Stomach smooth muscle (tissue), 2 donors: ENCODE results near the gene SH3PXD2B.
"Not testable (repeated sequence)": the region's sequence is repeated elsewhere in the genome, so short reads cannot be mapped to it uniquely, and the experiment has no call there.

Experiments
- H3K27ac ChIP-seq: one replicate; pipeline ENCODE4 v1.7.0; 2013; ENCODE audit warnings: mild to moderate bottlenecking, low read length, inconsistent platforms
- H3K27me3 ChIP-seq, 2 donors: one replicate each; pipeline ENCODE4 v1.7.0; 2013; ENCODE audit warnings: low read length in 2 of 2; ENCODE audit not compliant: insufficient read depth in 2 of 2, control insufficient read depth in 1 of 2
- H3K36me3 ChIP-seq, 2 donors: one replicate each; pipeline ENCODE4 v1.7.0; 2013; ENCODE audit warnings: low read length in 2 of 2; ENCODE audit not compliant: control insufficient read depth in 2 of 2, insufficient read depth in 2 of 2
- H3K4me1 ChIP-seq: one replicate; pipeline ENCODE4 v1.7.0; 2013; ENCODE audit warnings: low read length; ENCODE audit not compliant: control insufficient read depth, insufficient read depth
- H3K4me3 ChIP-seq, 2 donors: one replicate each; pipeline ENCODE4 v1.7.0; 2013; ENCODE audit warnings: low read length in 2 of 2
- H3K9ac ChIP-seq, 2 donors: one replicate each; pipeline ENCODE4 v1.7.0; 2013; ENCODE audit warnings: low read length in 2 of 2, mild to moderate bottlenecking in 1 of 2
- H3K9me3 ChIP-seq, 2 donors: one replicate each; pipeline ENCODE4 v1.7.0; 2013; ENCODE audit warnings: low read length in 2 of 2; ENCODE audit not compliant: control insufficient read depth in 2 of 2
- donor health status: healthy.
- donor health status: Pancreatic carcinoma.

SH3PXD2B gene

DNA sequence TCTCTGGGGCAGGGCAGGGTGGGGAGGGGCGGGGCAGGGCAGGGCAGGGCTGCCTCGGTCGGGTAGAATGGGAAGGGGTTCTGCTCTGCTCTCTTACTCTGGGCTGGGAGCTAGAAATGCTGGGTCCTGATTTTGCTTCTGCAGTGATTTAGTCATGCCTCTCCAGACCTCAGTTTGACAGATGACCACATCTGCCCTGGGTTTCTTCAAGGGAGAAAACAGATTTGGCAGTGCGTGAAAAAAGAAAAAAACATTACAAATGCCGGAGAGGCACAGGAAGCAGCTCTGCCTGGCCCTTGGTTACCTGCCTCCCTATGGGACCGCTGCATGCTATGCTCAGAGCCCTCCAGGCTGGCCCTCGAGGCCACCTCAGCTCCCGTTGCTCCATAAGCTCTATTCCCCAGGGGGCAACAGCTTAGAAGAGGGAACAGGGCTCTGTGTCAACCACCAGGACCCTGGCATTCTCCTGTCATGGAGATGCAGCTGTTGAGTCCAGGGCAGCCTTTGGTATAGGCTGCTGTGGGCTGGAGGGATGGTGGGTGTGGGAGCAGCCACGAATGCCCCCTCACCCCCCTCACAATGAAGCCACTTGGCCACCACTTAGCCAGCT, 117.5 kb downstream of the SH3PXD2B start:
- no peaks in the 10 kb centered on the region for H3K27me3 ChIP-seq
- H3K36me3 ChIP-seq, result peaks cover 19 to 38% of the 10 kb centered on the region in 2 donors

DNA sequence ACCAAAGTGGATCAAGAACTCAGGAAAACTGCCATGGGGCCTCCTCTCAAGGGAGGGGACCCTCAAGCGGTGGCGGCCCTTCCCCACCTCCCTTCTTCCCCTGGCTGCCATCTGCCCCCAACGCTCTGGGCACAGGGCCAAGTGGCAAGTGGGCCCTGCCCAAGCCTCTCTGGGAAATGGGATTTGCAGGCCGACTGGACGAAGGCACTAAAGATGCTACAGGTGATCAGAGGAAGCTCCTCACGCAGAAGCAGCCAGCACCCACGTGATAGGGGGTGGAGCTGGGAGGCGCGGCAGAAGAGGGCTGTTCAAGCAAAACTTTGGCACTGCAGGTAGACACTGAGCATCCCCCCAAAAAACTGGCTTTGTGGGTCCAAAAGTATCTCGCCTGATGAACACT, 118.1 kb downstream of the SH3PXD2B start:
- no peak overlapping the region for H3K4me3 ChIP-seq
- H3K9ac ChIP-seq, result no peak overlapping the region
- peaks cover 19 to 36% of the 10 kb centered on the region in 2 donors for H3K36me3 ChIP-seq
- no peaks in the 10 kb centered on the region for H3K9me3 ChIP-seq
- H3K27ac ChIP-seq, result no peak overlapping the region
- peaks cover 2% of the 10 kb centered on the region for H3K4me1 ChIP-seq
- H3K27me3 ChIP-seq, result no peaks in the 10 kb centered on the region

More for the DNA sequence above, 117.5 kb downstream of the SH3PXD2B start:
- Histone ChIP-seq H3K9me3 (no peaks in the 10 kb centered on the region), H3K9ac (no peak overlapping the region), H3K27ac (no peak overlapping the region), H3K4me3 (no peak overlapping the region), H3K4me1 (peaks cover 2% of the 10 kb centered on the region)

DNA sequence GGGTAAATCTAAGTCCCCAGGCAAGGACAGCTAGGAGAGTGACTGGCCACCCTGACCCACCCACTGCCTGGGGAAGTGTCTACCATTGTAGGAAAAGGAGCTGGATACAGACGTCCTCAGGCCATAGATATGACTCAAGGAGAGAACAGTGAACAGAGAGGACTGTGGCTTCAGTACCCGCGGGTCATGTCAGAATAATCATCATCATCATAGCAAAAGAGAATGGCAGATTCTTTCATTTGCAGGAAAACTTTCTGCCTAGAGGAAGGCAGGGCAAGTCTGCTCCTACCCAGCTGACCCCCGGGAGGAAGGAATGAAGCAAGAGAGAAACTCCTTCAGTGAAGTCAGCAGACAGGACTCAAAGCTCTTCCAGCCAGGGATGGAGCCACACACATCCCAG, 118.6 kb downstream of the SH3PXD2B start:
- H3K27me3 ChIP-seq, result no peaks in the 10 kb centered on the region
- no peaks in the 10 kb centered on the region for H3K9me3 ChIP-seq
- no peak overlapping the region for H3K4me3 ChIP-seq
- no peak overlapping the region for H3K27ac ChIP-seq
- peaks cover 2% of the 10 kb centered on the region for H3K4me1 ChIP-seq
- peaks cover 19 to 30% of the 10 kb centered on the region in 2 donors for H3K36me3 ChIP-seq
- H3K9ac ChIP-seq, result no peak overlapping the region

DNA sequence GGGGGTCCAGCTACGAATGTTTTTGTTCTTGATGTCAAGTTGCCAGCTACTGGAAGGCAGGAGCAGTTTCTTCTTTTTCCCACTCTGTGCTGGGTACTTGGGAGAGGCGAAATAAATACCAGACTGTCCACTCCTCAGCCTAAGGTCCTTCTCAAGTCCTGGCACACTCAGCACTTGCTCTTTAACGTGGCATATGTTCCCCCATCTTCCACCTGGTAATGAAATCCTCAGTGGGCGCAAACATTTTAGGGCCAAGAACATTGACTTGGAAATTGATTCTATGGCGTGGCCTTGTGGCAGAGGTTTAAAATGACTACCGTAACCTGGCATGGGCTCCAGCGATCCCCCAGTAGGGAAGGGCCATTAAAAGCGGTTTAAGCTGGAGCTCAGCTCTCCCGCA, 119.7 kb downstream of the SH3PXD2B start:
- Histone ChIP-seq H3K27ac (no peak overlapping the region), H3K27me3 (no peaks in the 10 kb centered on the region), H3K4me1 (peaks cover 2% of the 10 kb centered on the region), H3K9ac (no peak overlapping the region), H3K36me3 (peaks cover 12 to 24% of the 10 kb centered on the region in 2 donors), H3K9me3 (no peaks in the 10 kb centered on the region), H3K4me3 (no peak overlapping the region)

DNA sequence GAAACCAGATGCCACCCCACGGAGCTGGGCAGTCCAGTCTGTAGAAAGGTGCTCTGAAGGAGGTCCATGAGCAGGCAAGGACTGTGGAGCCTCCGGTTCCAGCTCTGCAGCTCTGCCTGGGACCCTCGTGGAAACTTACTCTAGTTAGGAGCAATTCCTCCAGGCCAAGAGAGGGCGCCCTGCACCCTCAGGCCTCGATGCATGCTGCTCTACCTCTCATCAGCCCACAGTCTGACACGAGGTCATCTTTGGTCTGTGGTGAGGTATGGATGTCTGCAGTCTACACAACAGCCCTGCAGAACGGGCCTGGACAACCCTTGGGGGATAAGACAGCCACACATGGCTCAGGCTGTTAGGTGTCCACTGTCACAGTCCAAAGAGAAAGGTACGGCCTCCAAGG, 120.1 kb downstream of the SH3PXD2B start:
- H3K9ac ChIP-seq, result no peak overlapping the region
- H3K4me3 ChIP-seq, result no peak overlapping the region
- H3K27me3 ChIP-seq, result no peaks in the 10 kb centered on the region
- no peaks in the 10 kb centered on the region for H3K9me3 ChIP-seq
- H3K4me1 ChIP-seq, result peaks cover 2% of the 10 kb centered on the region
- peaks cover 12 to 21% of the 10 kb centered on the region in 2 donors for H3K36me3 ChIP-seq
- no peak overlapping the region for H3K27ac ChIP-seq

DNA sequence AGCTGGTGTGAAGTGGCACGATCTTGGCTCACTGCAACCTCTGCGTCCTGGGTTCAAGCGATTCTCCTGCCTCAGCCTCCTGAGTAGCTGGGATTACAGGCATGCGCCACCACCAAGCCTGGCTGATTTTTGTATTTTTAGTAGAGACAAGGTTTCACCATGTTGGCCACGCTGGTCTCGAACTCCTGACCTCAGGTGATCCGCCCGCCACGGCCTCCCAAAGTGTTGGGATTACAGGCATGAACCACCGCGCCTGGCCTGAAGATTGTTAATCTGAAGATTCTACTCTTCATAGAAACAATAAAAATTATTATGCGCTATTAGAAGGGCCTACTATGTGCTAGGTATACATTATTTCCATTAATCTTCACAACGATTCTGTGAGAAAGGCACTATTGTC, 127.4 kb downstream of the SH3PXD2B start:
- not testable (repeated sequence) for H3K36me3 ChIP-seq, H3K9ac ChIP-seq, H3K27ac ChIP-seq, H3K9me3 ChIP-seq, H3K4me3 ChIP-seq, H3K27me3 ChIP-seq, H3K4me1 ChIP-seq

DNA sequence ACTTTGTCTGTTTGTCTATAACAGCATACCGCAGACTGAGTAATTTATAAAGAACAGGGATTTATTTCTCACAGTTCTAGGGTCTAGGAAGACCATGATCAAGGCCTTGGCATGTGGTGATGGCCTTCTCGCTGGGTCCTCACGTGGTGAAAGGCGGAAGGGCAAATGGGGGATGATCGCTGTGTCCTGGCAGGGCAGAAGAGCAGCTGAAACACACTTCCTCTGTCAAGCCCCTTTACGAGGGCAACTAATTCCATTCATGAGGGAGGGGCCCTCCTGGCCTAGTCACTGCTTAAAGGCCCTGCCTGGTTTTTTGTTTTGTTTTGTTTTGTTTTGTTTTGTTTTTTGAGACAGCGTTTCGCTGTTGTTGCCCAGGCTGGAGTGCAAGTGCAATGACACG, 128.9 kb downstream of the SH3PXD2B start:
- Histone ChIP-seq H3K4me1 (no peaks in the 10 kb centered on the region), H3K9ac (no peak overlapping the region), H3K27ac (no peak overlapping the region), H3K36me3 (no peaks in the 10 kb centered on the region), H3K9me3 (no peaks in the 10 kb centered on the region), H3K27me3 (no peaks in the 10 kb centered on the region), H3K4me3 (no peak overlapping the region)

DNA sequence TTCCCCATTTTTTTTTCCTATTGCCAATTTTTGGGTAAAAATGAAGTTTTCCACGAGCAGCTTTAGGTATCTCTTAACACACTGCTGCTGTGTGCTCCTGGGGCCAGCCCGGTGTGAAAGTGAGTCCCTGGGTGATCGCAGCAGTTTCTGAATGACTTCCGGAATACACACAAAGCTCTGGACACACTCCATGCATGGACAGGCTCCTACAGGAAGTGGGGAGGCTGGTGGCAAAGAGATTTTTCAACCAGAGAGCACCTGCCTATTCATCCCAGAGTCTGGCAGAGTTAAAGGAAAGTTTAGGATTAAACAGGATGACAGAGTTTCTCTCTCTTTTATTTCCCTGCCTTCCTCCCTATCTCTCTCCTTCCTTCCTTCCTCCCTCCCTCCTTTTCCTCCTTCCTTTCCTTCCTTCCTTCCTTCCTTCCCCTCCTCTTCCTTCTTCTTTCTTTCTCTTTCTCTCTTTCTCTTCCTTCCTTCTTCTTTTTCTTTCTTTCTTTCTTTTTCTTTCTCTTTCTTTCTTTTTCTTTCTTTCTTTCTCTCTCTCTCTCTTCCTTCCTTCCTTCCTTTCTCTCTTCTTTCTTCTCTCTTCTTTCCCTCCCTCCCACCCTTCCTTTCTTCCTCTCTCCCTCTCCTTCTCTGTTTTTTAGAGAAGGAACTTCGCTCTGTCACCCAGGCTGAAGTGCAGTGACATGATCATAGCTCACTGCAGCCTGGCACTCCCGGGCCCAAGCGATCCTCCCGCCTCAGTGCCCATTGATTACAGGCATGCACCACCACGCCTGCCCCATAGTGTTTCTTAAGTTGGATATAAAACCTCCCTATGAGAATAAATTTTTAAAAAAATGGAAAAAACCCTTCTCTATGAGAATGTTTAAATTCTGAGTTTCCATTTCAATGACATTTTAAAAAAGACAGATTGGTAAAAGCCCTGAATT, 132.0 kb downstream of the SH3PXD2B start:
- Histone ChIP-seq H3K36me3 (no peaks in the 10 kb centered on the region), H3K4me3 (no peak overlapping the region), H3K27me3 (no peaks in the 10 kb centered on the region), H3K9me3 (no peaks in the 10 kb centered on the region), H3K4me1 (no peaks in the 10 kb centered on the region), H3K27ac (no peak overlapping the region), H3K9ac (no peak overlapping the region)

DNA sequence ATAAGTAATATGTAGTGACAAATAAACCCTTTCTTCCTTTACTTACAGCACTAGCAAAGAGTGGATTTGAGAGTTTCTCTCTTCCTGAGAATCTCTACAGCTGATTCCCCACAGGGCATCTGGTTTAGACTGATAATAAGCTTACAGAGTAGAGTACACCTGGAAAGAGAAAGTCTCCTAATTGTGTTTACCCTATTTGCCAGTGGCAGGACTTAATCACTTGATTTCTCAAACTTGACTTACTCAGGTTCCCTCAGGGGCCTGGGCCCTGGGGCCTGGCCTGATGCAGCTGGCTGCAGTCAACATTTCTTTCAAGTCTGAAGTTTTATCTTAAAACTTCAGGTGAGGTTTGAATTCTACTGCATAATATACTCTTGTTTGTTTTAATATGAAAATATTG, 132.7 kb downstream of the SH3PXD2B start:
- H3K4me1 ChIP-seq, result no peaks in the 10 kb centered on the region
- H3K27ac ChIP-seq, result no peak overlapping the region
- no peaks in the 10 kb centered on the region for H3K27me3 ChIP-seq
- H3K4me3 ChIP-seq, result no peak overlapping the region
- H3K9me3 ChIP-seq, result no peaks in the 10 kb centered on the region
- H3K36me3 ChIP-seq, result no peaks in the 10 kb centered on the region
- H3K9ac ChIP-seq, result no peak overlapping the region

DNA sequence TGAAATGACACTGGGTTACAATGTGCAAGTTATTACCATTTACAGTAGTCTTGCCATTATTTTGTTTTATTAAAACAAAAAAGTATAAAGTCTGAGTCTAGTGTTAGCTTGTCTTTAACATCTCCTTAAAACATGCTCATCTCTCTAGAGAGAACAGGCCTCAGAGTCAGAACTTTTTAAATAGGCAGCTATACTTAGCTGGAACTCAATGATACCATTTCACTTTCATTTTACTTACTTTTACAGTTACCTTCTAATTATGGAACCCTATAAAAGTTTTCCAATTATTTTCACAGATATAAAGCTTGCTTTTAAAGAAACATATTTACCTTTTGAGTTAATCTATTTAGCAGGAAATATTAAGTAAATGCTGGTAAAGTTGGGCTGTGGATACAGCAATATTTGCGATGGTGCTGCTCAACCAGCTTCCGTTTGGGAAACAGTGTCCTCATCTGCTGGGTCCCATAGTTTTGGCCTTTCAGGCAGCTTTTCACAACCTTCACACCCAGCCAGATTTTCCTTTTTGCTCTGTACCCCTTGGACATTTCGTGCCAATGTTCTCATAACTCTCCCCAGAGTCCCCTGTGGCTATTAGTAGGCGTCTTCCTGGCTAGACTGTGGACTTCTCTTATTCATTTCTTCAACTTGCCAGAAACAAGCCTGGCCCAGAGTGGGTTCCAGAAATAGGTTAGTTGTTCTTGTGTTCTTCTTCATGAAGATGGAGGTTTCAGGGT, 134.4 kb downstream of the SH3PXD2B start:
- Histone ChIP-seq H3K27ac (no peak overlapping the region), H3K9ac (no peak overlapping the region), H3K4me3 (no peak overlapping the region)

More for the DNA sequence above, 134.4 kb downstream of the SH3PXD2B start:
- Histone ChIP-seq H3K27me3 (no peaks in the 10 kb centered on the region), H3K36me3 (no peaks in the 10 kb centered on the region), H3K4me1 (no peaks in the 10 kb centered on the region), H3K9me3 (no peaks in the 10 kb centered on the region)
